ENCODE results near the gene DNAI2. TPM values are rescaled to one million over a fixed set of nuclear protein-coding genes. Genes with fewer than 3 reads are reported as not detected.

DNAI2 gene
- total RNA-seq, 1 experiment from 2014 or later, result not detected

DNA sequence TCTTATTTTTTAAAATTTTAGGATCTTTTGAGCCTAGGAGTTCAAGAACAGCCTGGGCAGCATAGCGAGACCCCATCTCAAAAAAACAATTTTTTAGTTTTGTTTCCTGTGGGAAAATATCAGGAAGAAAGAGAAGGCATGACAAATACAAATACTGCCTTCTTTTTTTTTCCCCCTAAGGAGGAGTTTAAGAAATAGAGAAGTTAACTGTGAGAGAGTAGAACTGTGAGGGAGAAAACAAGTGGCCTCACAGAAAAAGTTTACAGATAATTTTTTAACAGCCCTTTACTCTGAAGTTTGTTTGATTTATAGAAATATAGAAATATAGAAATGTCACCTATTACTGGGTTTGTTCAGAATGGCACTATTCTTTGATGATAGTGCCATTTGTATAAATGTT is 39.5 kb upstream of the DNAI2 start:
- Histone ChIP-seq H3K9ac (ENCODE audit: low read length) (no peak overlapping the region), H3K27ac (ENCODE audit: low read length) (no peak overlapping the region), H3K79me2 (ENCODE audit: low read length) (no peaks in the 10 kb centered on the region), H3K9me2 (replicated peaks; ENCODE audit: low read length) (no peaks in the 10 kb centered on the region), H3K4me1 (ENCODE audit: insufficient read depth, low read length) (no peaks in the 10 kb centered on the region), H3K36me3 (ENCODE audit: low read depth, low read length) (no peaks in the 10 kb centered on the region), H3K4me3 (ENCODE audit: low read length) (no peak overlapping the region), H3K4me2 (ENCODE audit: low read length) (no peak overlapping the region), H3K9me3 (ENCODE audit: low read length) (no peaks in the 10 kb centered on the region), H4K20me1 (ENCODE audit: low read length) (no peaks in the 10 kb centered on the region), H3K27me3 (ENCODE audit: low read length) (no peaks in the 10 kb centered on the region), H3F3A (ENCODE audit: low read length, unreplicated experiment) (no peaks in the 10 kb centered on the region), H2AFZ (ENCODE audit: low read length) (no peak overlapping the region)
- no TSS peak for BruUV-seq (replicated peaks)
- no peak for DNase-seq
- ATAC-seq, result no peak
- TF ChIP-seq EZH2 (IDR thresholded peaks at IDR 0.05; ENCODE audit: low read length, unreplicated experiment) (no peak), EZH2phosphoT487 (IDR thresholded peaks at IDR 0.05; ENCODE audit: borderline replicate concordance, low read length) (no peak)
- TF ChIP-seq, protein P1, sequence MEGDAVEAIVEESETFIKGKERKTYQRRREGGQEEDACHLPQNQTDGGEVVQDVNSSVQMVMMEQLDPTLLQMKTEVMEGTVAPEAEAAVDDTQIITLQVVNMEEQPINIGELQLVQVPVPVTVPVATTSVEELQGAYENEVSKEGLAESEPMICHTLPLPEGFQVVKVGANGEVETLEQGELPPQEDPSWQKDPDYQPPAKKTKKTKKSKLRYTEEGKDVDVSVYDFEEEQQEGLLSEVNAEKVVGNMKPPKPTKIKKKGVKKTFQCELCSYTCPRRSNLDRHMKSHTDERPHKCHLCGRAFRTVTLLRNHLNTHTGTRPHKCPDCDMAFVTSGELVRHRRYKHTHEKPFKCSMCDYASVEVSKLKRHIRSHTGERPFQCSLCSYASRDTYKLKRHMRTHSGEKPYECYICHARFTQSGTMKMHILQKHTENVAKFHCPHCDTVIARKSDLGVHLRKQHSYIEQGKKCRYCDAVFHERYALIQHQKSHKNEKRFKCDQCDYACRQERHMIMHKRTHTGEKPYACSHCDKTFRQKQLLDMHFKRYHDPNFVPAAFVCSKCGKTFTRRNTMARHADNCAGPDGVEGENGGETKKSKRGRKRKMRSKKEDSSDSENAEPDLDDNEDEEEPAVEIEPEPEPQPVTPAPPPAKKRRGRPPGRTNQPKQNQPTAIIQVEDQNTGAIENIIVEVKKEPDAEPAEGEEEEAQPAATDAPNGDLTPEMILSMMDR (conservative IDR thresholded peaks at IDR 0.05; ENCODE audit: low read depth, low read length), result no peak
- ChIA-PET POLR2A (ENCODE audit: unreplicated experiment) (no interaction called here), CTCF (no interaction called here)
- intact Hi-C loops (cut with micrococcal nuclease), result no loop called here

DNA sequence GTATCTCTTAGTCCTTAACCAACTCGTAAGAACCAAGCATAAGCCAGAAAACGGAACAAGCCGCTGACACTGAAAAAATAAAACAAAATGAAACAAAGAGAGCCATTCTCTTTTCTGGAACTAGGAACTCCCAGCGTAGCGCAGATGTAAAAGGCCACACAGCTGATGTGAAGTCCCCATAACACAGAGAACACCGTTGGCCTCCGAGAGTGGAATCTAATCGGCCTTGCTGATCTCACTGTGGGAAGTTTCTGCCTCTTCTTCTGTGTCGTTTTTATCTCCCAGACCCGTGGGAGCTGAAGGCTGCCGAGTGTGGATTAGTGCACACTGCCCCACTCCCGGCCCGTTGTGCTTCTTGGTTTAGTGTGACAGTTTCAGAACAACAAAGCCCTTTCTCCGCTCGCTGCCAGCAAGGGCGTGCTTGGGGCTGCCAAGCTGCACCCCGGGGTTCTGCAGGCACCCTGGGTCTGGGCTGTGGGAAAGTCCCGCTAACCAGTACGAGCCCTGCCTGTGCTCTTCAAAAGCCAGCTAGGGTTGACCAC is 38.9 kb upstream of the DNAI2 start:
- intact Hi-C loops (cut with micrococcal nuclease), result no loop called here
- Histone ChIP-seq H3K9me2 (replicated peaks; ENCODE audit: low read length) (no peaks in the 10 kb centered on the region), H4K20me1 (ENCODE audit: low read length) (no peaks in the 10 kb centered on the region), H3K9ac (ENCODE audit: low read length) (no peak overlapping the region), H3K4me3 (ENCODE audit: low read length) (no peak overlapping the region), H3K9me3 (ENCODE audit: low read length) (no peaks in the 10 kb centered on the region), H3K27ac (ENCODE audit: low read length) (no peak overlapping the region), H3K79me2 (ENCODE audit: low read length) (no peaks in the 10 kb centered on the region), H3K36me3 (ENCODE audit: low read depth, low read length) (no peaks in the 10 kb centered on the region), H3K4me1 (ENCODE audit: insufficient read depth, low read length) (no peaks in the 10 kb centered on the region), H3K4me2 (ENCODE audit: low read length) (no peak overlapping the region), H3K27me3 (ENCODE audit: low read length) (no peaks in the 10 kb centered on the region), H3F3A (ENCODE audit: low read length, unreplicated experiment) (no peaks in the 10 kb centered on the region), H2AFZ (ENCODE audit: low read length) (no peak overlapping the region)
- DNase-seq, result no peak
- no peak for ATAC-seq
- BruUV-seq (replicated peaks), result no TSS peak
- CTCF ChIA-PET, result no interaction called here
- no peak for TF ChIP-seq EZH2phosphoT487 (IDR thresholded peaks at IDR 0.05; ENCODE audit: borderline replicate concordance, low read length)
- TF ChIP-seq, protein P1 (conservative IDR thresholded peaks at IDR 0.05; ENCODE audit: low read depth, low read length), result no peak
- TF ChIP-seq EZH2 (IDR thresholded peaks at IDR 0.05; ENCODE audit: low read length, unreplicated experiment), result no peak
- POLR2A ChIA-PET (ENCODE audit: unreplicated experiment), result no interaction called here

DNA sequence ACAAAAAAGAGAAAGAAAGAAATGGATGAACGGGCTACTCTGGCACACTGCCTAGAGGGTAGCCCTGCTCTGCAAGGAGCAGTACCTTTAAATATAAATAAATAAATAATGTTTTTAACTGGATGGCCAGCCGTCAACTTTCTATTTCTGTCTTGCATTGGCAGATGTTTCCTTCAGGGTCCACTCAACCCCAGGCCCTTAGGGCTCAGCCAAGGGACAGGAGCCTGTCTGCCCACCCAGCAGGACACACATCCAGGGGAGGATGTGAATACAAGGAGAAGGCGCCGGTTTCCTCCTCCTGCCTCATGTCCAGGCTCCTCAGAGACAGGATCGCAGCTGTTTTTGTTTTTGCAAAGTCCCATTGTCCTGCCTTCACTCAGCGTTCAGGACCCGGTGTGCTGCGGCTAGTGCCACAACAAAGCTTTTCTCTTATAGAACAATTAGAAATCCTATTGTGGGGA is 38.1 kb upstream of the DNAI2 start:
- ChIA-PET CTCF (no interaction called here), POLR2A (ENCODE audit: unreplicated experiment) (no interaction called here)
- Histone ChIP-seq H2AFZ (ENCODE audit: low read length) (no peak overlapping the region), H3F3A (ENCODE audit: low read length, unreplicated experiment) (no peaks in the 10 kb centered on the region), H3K9me3 (ENCODE audit: low read length) (no peaks in the 10 kb centered on the region), H3K27ac (ENCODE audit: low read length) (no peak overlapping the region), H3K79me2 (ENCODE audit: low read length) (no peaks in the 10 kb centered on the region), H3K9ac (ENCODE audit: low read length) (no peak overlapping the region), H3K9me2 (replicated peaks; ENCODE audit: low read length) (no peaks in the 10 kb centered on the region), H3K36me3 (ENCODE audit: low read depth, low read length) (no peaks in the 10 kb centered on the region), H3K4me3 (ENCODE audit: low read length) (no peak overlapping the region), H3K27me3 (ENCODE audit: low read length) (no peaks in the 10 kb centered on the region), H4K20me1 (ENCODE audit: low read length) (no peaks in the 10 kb centered on the region), H3K4me2 (ENCODE audit: low read length) (no peak overlapping the region), H3K4me1 (ENCODE audit: insufficient read depth, low read length) (no peaks in the 10 kb centered on the region)
- ATAC-seq (no peak), DNase-seq (no peak)
- intact Hi-C loops (cut with micrococcal nuclease), result no loop called here
- no peak for TF ChIP-seq EZH2phosphoT487 (IDR thresholded peaks at IDR 0.05; ENCODE audit: borderline replicate concordance, low read length)
- TF ChIP-seq, protein P1 (conservative IDR thresholded peaks at IDR 0.05; ENCODE audit: low read depth, low read length), result no peak
- no peak for TF ChIP-seq EZH2 (IDR thresholded peaks at IDR 0.05; ENCODE audit: low read length, unreplicated experiment)
- BruUV-seq (replicated peaks), result no TSS peak
